ENCODE measurements around the gene TECTB. TPM values are rescaled to one million over a fixed set of nuclear protein-coding genes. Genes with fewer than 3 reads are reported as not detected.

TECTB gene
- total RNA-seq, 1 experiment from 2014 or later = 0.07 TPM

GRCh38 chr10:112330607-112331160 is 47.5 kb downstream of the TECTB start (continued):
- no peak for TF ChIP-seq REST (IDR thresholded peaks at IDR 0.05; ENCODE audit: low read depth)
- no peak for TF ChIP-seq FOSL1 (IDR thresholded peaks at IDR 0.05; ENCODE audit: low read depth)
- no peak for TF ChIP-seq YY1 (IDR thresholded peaks at IDR 0.05; ENCODE audit: extremely low read depth, insufficient replicate concordance, low read depth, low read length)
- no peak for TF ChIP-seq TCF7L2 (IDR thresholded peaks at IDR 0.05; ENCODE audit: borderline replicate concordance, extremely low read depth, insufficient read depth, insufficient read length)

GRCh38 chr10:112332022-112332421 is 48.8 kb downstream of the TECTB start:
- Histone ChIP-seq H3K4me3 (replicated peaks in 1 of 2; ENCODE audit: low read depth in 1 of 2, low read length in 2 of 2) (peak overlapping the region in 1 of 2 experiments; percentile 29; a peak in 2 of 4 replicates), H2AFZ (ENCODE audit: low read depth, low read length, poor library complexity, severe bottlenecking) (peak overlapping the region; percentile 45), H3K27me3 (ENCODE audit: insufficient read depth, low read length) (no peaks in the 10 kb centered on the region), H3K4me1 (ENCODE audit: control insufficient read depth in 1 of 2, insufficient read depth in 2 of 2, low read length in 2 of 2) (peaks cover 77 to 97% of the 10 kb centered on the region in 2 experiments), H3K27ac (ENCODE audit: low read depth, low read length) (peak overlapping the region; percentile 60), H3K9ac (ENCODE audit: low read length) (peak overlapping the region; percentile 48), H4K20me1 (ENCODE audit: insufficient read depth) (no peaks in the 10 kb centered on the region), H3K79me2 (ENCODE audit: insufficient read depth, low read length) (no peaks in the 10 kb centered on the region), H3K4me2 (ENCODE audit: low read length) (peak overlapping the region; percentile 67), H3K9me3 (ENCODE audit: control insufficient read depth in 1 of 2, insufficient read depth in 1 of 2, low read depth in 1 of 2, low read length in 2 of 2) (no peaks in the 10 kb centered on the region), H3K9me2 (ENCODE audit: insufficient read depth) (no peaks in the 10 kb centered on the region), H3K36me3 (ENCODE audit: control insufficient read depth in 1 of 2, insufficient read depth in 2 of 2, low read length in 2 of 2) (no peaks in the 10 kb centered on the region)
- ChIA-PET POLR2A (interaction anchor here (1.1 to 4.0 kb wide), 5 partner anchors 8 to 55 kb away, joined by 3 to 14 read pairs (median 4); no protein-coding TSS in a partner anchor), RAD21 (ENCODE audit: low non-redundant PET in 1 of 2, low total read pairs in 2 of 2, uncharacterized antibody in 2 of 2, unreplicated experiment in 2 of 2) (interaction anchor here (1.1 to 1.3 kb wide), 2 partner anchors 51 to 57 kb away, joined by 3 to 4 read pairs; no protein-coding TSS in a partner anchor), CTCF (interaction anchor here (1.0 to 4.4 kb wide), 3 partner anchors 11 to 103 kb away, joined by 3 to 26 read pairs (median 4); no protein-coding TSS in a partner anchor)
- intact Hi-C loops (cut with micrococcal nuclease) = no loop called here
- TF ChIP-seq FOSL1 (IDR thresholded peaks at IDR 0.05; ENCODE audit: low read depth) (no peak), POLR2AphosphoS5 (IDR thresholded peaks at IDR 0.05; ENCODE audit: low read depth, low read length) (peak; percentile 12; the same call in 1 of the 2 replicates)
- ATAC-seq (peak; percentile 58), DNase-seq (ENCODE audit: low read depth, low spot score) (peak; percentile 61)
- BruUV-seq (replicated peaks) = TSS peak; percentile 38

Measured in HCT116 (cell line).